ENCODE data around the gene ENGASE.

GRCh38 chr17:79026376-79027273 lies 48.0 kb upstream of the ENGASE start:
- TF ChIP-seq CTCF (IDR thresholded peaks at IDR 0.05; ENCODE audit: insufficient read depth, low read depth, low read length) (no peak), EZH2 (IDR thresholded peaks at IDR 0.05; ENCODE audit: insufficient read depth, low read length) (no peak)
